K562 (cell line): ENCODE measurements around the gene SPAG17. TPM values are rescaled to one million over a fixed set of nuclear protein-coding genes. Genes with fewer than 3 reads are reported as not detected.

Experiments used
- ATAC-seq: fragments of 200-7000 bp; cut with Tn5 transposase; 3 replicates; pipeline ENCODE4 v1.9.1; 2020; ENCODE audit warnings: moderate library complexity
- BruUV-seq: library from RNA; stranded (reverse); fragments of 400-500 nt; replicated peaks from 2 replicates; lab custom pipeline; 2021; lab: Mats Ljungman, UMichigan
- CTCF ChIA-PET: fragments of 300-600 bp; formaldehyde crosslinking; extraction: SDS; loops from one replicate; lab custom pipeline; 2021; ENCODE audit warnings: low intra/inter-chr PET ratio; lab: Yijun Ruan, JAX
- POLR2A ChIA-PET: fragments of 300-600, 350-650 bp; sonication (Branson Sonifier 250); formaldehyde crosslinking; extraction: SDS; loops from one replicate; lab custom pipeline; 2021; ENCODE audit warnings: antibody characterized with exemption, inconsistent platforms; lab: Yijun Ruan, JAX
- DNase-seq, 4 experiments: peaks; one replicate each; pipeline versions ENCODE4 v3.0.0 to v3.0.0-alpha.2; 2011 to 2018; ENCODE audit warnings: low spot score in 3 of 4, mixed read lengths in 3 of 4; ENCODE audit errors: extremely low read depth in 1 of 4
- FAIRE-seq: peaks from 2 replicates; lab custom pipeline; 2011; peaks lifted over from hg19 to GRCh38; lab: Jason Lieb, UNC
- H2AFZ ChIP-seq: 2 replicates; pipeline ENCODE4 v1.6.0; 2011; ENCODE audit warnings: low read depth, low read length, control low read depth, inconsistent platforms
- H3K27ac ChIP-seq: fragments of 200-600 bp; 3 replicates; pipeline ENCODE4 v1.8.0; 2011; ENCODE audit warnings: low read depth, mild to moderate bottlenecking, control low read depth, inconsistent platforms, low read length, moderate library complexity, mixed read lengths; ENCODE audit errors: extremely low read depth
- H3K27me3 ChIP-seq, 2 experiments: fragments of 300-600 bp in 1 of 2; 2 replicates in 1 of 2; 3 replicates in 1 of 2; pipeline versions ENCODE4 v1.6.0 to v1.8.0; 2011; ENCODE audit warnings: inconsistent platforms in 2 of 2, low read length in 2 of 2, mild to moderate bottlenecking in 1 of 2, mixed read lengths in 1 of 2, moderate library complexity in 1 of 2; ENCODE audit not compliant: control insufficient read depth in 2 of 2, insufficient read depth in 2 of 2
- H3K36me3 ChIP-seq: fragments of 300-600 bp; 3 replicates; pipeline ENCODE4 v1.8.0; 2011; ENCODE audit warnings: mild to moderate bottlenecking, low read length, inconsistent platforms; ENCODE audit not compliant: control insufficient read depth, insufficient read depth
- H3K4me1 ChIP-seq, 2 experiments: fragments of 200-600 bp in 1 of 2; replicated peaks in 1 of 2; 2 replicates in 1 of 2; 3 replicates in 1 of 2; pipeline versions ENCODE4 v1.5.1 to v1.8.0; 2011; ENCODE audit warnings: inconsistent platforms in 2 of 2, low read length in 2 of 2, mild to moderate bottlenecking in 1 of 2, mixed read lengths in 1 of 2, moderate library complexity in 1 of 2; ENCODE audit not compliant: control insufficient read depth in 2 of 2, insufficient read depth in 2 of 2
- H3K4me2 ChIP-seq: 2 replicates; pipeline ENCODE4 v1.6.1; 2011; ENCODE audit warnings: low read length, control low read depth, inconsistent platforms, mixed read lengths; ENCODE audit not compliant: insufficient read depth
- H3K4me3 ChIP-seq: fragments of 200-600 bp; sonication (generic), shearing (Covaris generic); 2 replicates; pipeline ENCODE4 v1.5.1; 2016; ENCODE audit warnings: control low read depth, inconsistent platforms
- H3K79me2 ChIP-seq: fragments of 200-600 bp; 3 replicates; pipeline ENCODE4 v1.8.0; 2011; ENCODE audit warnings: low read length, inconsistent platforms; ENCODE audit not compliant: control insufficient read depth, insufficient read depth
- H3K9ac ChIP-seq, 2 experiments: 2 replicates each; pipeline versions ENCODE4 v1.6.0 to v1.6.1; 2011; ENCODE audit warnings: low read depth in 2 of 2, low read length in 2 of 2, control low read depth in 1 of 2, inconsistent platforms in 1 of 2, mild to moderate bottlenecking in 1 of 2, mixed read lengths in 1 of 2; ENCODE audit not compliant: insufficient read depth in 1 of 2
- H3K9me1 ChIP-seq: one replicate; pipeline ENCODE4 v1.6.0; 2011; ENCODE audit warnings: inconsistent platforms, mild to moderate bottlenecking, low read length, moderate library complexity; ENCODE audit not compliant: control insufficient read depth, insufficient read depth
- H3K9me3 ChIP-seq: replicated peaks from 2 replicates; pipeline ENCODE4 v1.5.1; 2011; ENCODE audit warnings: low read depth, low read length, inconsistent platforms; ENCODE audit not compliant: control insufficient read depth, insufficient read depth
- H4K20me1 ChIP-seq: replicated peaks from 2 replicates; pipeline ENCODE4 v1.6.1; 2011; ENCODE audit warnings: low read length, inconsistent platforms, mixed read lengths; ENCODE audit not compliant: control insufficient read depth, insufficient read depth
- CEBPG ChIP-seq, 3 experiments: fragments of 200-800 bp in 1 of 3; sonication (Bioruptor generic) in 1 of 3; sonication (generic) in 1 of 3; formaldehyde crosslinking in 1 of 3; IDR thresholded peaks in 2 of 3; conservative IDR thresholded peaks in 1 of 3; 2 replicates each; pipeline versions ENCODE4 v1.6.1 to v1.8.0; 2016 to 2022; ENCODE audit warnings: missing compliant biosample characterization in 2 of 3, missing genetic modification characterization in 2 of 3, mild to moderate bottlenecking in 1 of 3, missing genetic modification reagents in 1 of 3
- DDX20 ChIP-seq: fragments of 450-650 bp; IDR thresholded peaks from 2 replicates; pipeline ENCODE4 v1.6.1; 2016; ENCODE audit warnings: missing genetic modification characterization, low read depth, mild to moderate bottlenecking, missing compliant biosample characterization, moderate library complexity
- DIDO1 ChIP-seq: fragments of 450-650 bp; IDR thresholded peaks from 2 replicates; pipeline ENCODE4 v1.6.1; 2016; ENCODE audit warnings: low read depth, missing biosample characterization, missing genetic modification characterization
- FOS ChIP-seq: IDR thresholded peaks from 3 replicates; pipeline ENCODE4 v1.6.1; 2011; ENCODE audit not compliant: insufficient read length; ENCODE audit errors: extremely low read depth
- KAT8 ChIP-seq: fragments of 450-650 bp; IDR thresholded peaks from 2 replicates; pipeline ENCODE4 v1.6.1; 2016; ENCODE audit warnings: low read depth, mild to moderate bottlenecking
- MAFG ChIP-seq: fragments of 450-650 bp; conservative IDR thresholded peaks from 2 replicates; pipeline ENCODE4 v1.6.1; 2016; ENCODE audit warnings: missing genetic modification characterization, missing compliant biosample characterization
- NRF1 ChIP-seq, 2 experiments: fragments of 450-650 bp; IDR thresholded peaks in 1 of 2; conservative IDR thresholded peaks in 1 of 2; 2 replicates each; pipeline ENCODE4 v1.6.1; 2014; ENCODE audit warnings: mild to moderate bottlenecking in 2 of 2
- PHF21A ChIP-seq: fragments of 450-650 bp; IDR thresholded peaks from 2 replicates; pipeline ENCODE4 v1.6.1; 2017; ENCODE audit warnings: low read depth, borderline replicate concordance
- SMARCE1 ChIP-seq: fragments of 450-650 bp; IDR thresholded peaks from 2 replicates; pipeline ENCODE4 v1.7.1; 2016; ENCODE audit warnings: mild to moderate bottlenecking
- SP2 ChIP-seq: IDR thresholded peaks from 2 replicates; pipeline ENCODE4 v1.6.1; 2011; ENCODE audit warnings: mild to moderate bottlenecking, low read depth, low read length, moderate library complexity; ENCODE audit not compliant: poor library complexity, severe bottlenecking; ENCODE audit errors: extremely low read depth
- SREBF2 ChIP-seq: sonication (generic); formaldehyde crosslinking; IDR thresholded peaks from 2 replicates; pipeline ENCODE4 v1.4.0; 2020; ENCODE audit warnings: mild to moderate bottlenecking, missing genetic modification reagents
- TEAD1 ChIP-seq, 2 experiments: fragments of 450-650 bp in 1 of 2; sonication (generic) in 1 of 2; formaldehyde crosslinking; IDR thresholded peaks; 2 replicates each; pipeline versions ENCODE4 v1.4.0 to v1.8.0; 2020 to 2022; ENCODE audit warnings: mild to moderate bottlenecking in 2 of 2, missing genetic modification reagents in 1 of 2
- WGBS: fragments of 100-300 bp; shearing (Covaris generic); methylation state at CpG from one replicate; pipeline ENCODE4 v1.1.6; 2016; ENCODE audit warnings: low coverage, mixed read lengths; ENCODE audit not compliant: insufficient coverage; ENCODE audit errors: missing lambda C conversion rate; 5-methylcytosine and 5-hydroxymethylcytosine counted together
- in situ Hi-C: fragments of 300-500 bp; cut with MboI; formaldehyde crosslinking; loops from 4 replicates; pipeline ENCODE4 v1.15.0; 2018; ENCODE audit warnings: inconsistent platforms, mixed read lengths
- intact Hi-C: fragments of 100-400 bp; cut with micrococcal nuclease; formaldehyde crosslinking; loops from 2 replicates; pipeline ENCODE4 v1.14.2; 2022
- polyA plus RNA-seq, 8 experiments: library from polyadenylated mRNA; depleted of rRNA in 4 of 8; stranded (reverse) in 5 of 8; unstranded in 3 of 8; fragments of >200 nt; fragmentation: Nextera tagmentation in 2 of 8; fragmentation: Illumina TruSeq in 1 of 8; extraction: Ambion mirVana in 2 of 8; extraction: Trizol in 1 of 8; gene quantifications; 2 replicates each; pipeline versions ENCODE4 v1.2.1 to v1.2.3, GENCODE V29; 2011 to 2014; ENCODE audit warnings: inconsistent platforms in 1 of 8, missing spikeins in 1 of 8
- total RNA-seq, 7 experiments: library from RNA; depleted of rRNA in 6 of 7; stranded (reverse); fragments of >200 nt in 6 of 7; fragmentation: Illumina TruSeq in 2 of 7; extraction: Trizol in 2 of 7; gene quantifications; 2 replicates each; pipeline versions ENCODE4 v1.2.1 to v1.2.3, GENCODE V29; 2011 to 2021; ENCODE audit warnings: low replicate concordance in 1 of 7
- TF ChIP-seq, protein P1 (sequence below): sonication (generic); formaldehyde crosslinking; IDR thresholded peaks from 2 replicates; pipeline ENCODE4 v1.8.1; 2023; ENCODE audit warnings: mild to moderate bottlenecking, missing genetic modification reagents
- TF ChIP-seq, protein P2 (sequence below), 2 experiments: IDR thresholded peaks in 1 of 2; conservative IDR thresholded peaks in 1 of 2; 2 replicates each; pipeline ENCODE4 v1.6.1; 2016; ENCODE audit warnings: low read depth in 2 of 2, mild to moderate bottlenecking in 1 of 2, missing compliant biosample characterization in 1 of 2, missing genetic modification characterization in 1 of 2, moderate library complexity in 1 of 2
- TF ChIP-seq, protein P3 (sequence below): sonication (generic); formaldehyde crosslinking; IDR thresholded peaks from 2 replicates; pipeline ENCODE4 v1.8.0; 2022; ENCODE audit warnings: missing genetic modification reagents, mild to moderate bottlenecking, borderline replicate concordance

SPAG17 gene
- total and polyA plus RNA-seq, 9 of the 15 experiments (the other 6 are each of a cell fraction or from before 2014, with no cell fraction given): 0.07 to 2.1 (median 1.5) TPM

DNA sequence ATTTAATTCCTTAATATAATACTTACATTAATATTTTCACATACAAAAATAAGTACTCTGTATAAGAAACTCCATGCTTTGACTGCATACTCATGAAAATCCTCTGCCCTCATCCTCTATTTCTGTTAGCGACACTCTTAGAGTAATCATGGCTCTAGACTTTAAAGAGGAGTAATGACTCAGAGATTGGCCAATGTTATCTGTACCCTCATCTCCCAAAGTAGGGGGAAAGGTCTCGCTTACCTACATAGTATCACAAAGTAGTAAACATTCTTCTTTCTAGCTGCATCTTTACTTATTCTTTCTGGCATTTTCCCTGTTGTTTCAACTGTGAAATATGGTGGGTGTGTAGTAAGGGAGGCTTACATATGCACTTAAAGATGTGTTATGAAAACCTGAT is 29.8 kb upstream of the SPAG17 start (continued):
- TF ChIP-seq, protein P1, sequence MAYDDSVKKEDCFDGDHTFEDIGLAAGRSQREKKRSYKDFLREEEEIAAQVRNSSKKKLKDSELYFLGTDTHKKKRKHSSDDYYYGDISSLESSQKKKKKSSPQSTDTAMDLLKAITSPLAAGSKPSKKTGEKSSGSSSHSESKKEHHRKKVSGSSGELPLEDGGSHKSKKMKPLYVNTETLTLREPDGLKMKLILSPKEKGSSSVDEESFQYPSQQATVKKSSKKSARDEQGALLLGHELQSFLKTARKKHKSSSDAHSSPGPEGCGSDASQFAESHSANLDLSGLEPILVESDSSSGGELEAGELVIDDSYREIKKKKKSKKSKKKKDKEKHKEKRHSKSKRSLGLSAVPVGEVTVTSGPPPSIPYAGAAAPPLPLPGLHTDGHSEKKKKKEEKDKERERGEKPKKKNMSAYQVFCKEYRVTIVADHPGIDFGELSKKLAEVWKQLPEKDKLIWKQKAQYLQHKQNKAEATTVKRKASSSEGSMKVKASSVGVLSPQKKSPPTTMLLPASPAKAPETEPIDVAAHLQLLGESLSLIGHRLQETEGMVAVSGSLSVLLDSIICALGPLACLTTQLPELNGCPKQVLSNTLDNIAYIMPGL (CRISPR knock-in tag): no peak
- no peak for TF ChIP-seq SMARCE1

DNA sequence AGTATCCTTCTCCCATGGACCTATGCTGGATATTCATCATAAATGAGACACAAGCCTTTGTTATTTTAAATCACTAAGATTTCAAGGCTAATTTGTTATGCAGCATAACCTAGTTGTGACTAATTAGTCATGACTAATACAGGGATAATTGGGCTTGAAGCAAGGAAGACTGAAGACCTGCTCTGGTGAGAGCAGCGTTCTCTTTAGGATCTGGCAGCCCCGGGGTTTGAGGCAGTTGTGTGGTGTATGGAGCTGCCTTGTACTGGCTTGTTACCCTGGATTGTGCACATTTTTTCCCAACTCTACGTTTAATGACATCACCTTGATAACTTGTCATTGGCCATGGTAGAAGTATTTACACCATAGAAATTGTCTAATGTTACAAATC is 25.7 kb upstream of the SPAG17 start:
- Histone ChIP-seq H3K4me3 (no peak overlapping the region), H3K4me2 (no peak overlapping the region), H4K20me1 (no peaks in the 10 kb centered on the region), H3K4me1 (no peaks in the 10 kb centered on the region), H3K9me3 (no peaks in the 10 kb centered on the region), H3K36me3 (no peaks in the 10 kb centered on the region), H3K27me3 (no peaks in the 10 kb centered on the region), H3K27ac (no peak overlapping the region), H3K9me1 (no peaks in the 10 kb centered on the region), H2AFZ (no peak overlapping the region), H3K79me2 (no peaks in the 10 kb centered on the region), H3K9ac (no peak overlapping the region)
- in situ Hi-C loops (no loop called here), intact Hi-C loops (no loop called here)
- ChIA-PET CTCF (no interaction called here), POLR2A (no interaction called here)
- FAIRE-seq: no peak
- no peak for ATAC-seq
- DNase-seq: no peak
- BruUV-seq: no TSS peak
- 0% methylated on average over 3 of the region's 3 CpGs for WGBS
- no peak for TF ChIP-seq NRF1 (conservative IDR thresholded peaks at IDR 0.05 in 1 of 2, IDR thresholded peaks at IDR 0.05 in 1 of 2)
- no peak for TF ChIP-seq TEAD1 (CRISPR knock-in tag; IDR thresholded peaks at IDR 0.05)
- no peak for TF ChIP-seq SREBF2 (CRISPR knock-in tag)
- no peak for TF ChIP-seq DIDO1 (tag)
- TF ChIP-seq, protein P2, sequence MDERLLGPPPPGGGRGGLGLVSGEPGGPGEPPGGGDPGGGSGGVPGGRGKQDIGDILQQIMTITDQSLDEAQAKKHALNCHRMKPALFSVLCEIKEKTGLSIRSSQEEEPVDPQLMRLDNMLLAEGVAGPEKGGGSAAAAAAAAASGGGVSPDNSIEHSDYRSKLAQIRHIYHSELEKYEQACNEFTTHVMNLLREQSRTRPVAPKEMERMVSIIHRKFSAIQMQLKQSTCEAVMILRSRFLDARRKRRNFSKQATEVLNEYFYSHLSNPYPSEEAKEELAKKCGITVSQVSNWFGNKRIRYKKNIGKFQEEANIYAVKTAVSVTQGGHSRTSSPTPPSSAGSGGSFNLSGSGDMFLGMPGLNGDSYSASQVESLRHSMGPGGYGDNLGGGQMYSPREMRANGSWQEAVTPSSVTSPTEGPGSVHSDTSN (CRISPR knock-in tag; IDR thresholded peaks at IDR 0.05; ENCODE audit: low read depth): no peak
- TF ChIP-seq, protein P2 (tag; conservative IDR thresholded peaks at IDR 0.05; ENCODE audit: low read depth): no peak
- TF ChIP-seq MAFG (tag): no peak
- TF ChIP-seq PHF21A: no peak
- no peak for TF ChIP-seq DDX20
- TF ChIP-seq KAT8: no peak
- TF ChIP-seq, protein P3, sequence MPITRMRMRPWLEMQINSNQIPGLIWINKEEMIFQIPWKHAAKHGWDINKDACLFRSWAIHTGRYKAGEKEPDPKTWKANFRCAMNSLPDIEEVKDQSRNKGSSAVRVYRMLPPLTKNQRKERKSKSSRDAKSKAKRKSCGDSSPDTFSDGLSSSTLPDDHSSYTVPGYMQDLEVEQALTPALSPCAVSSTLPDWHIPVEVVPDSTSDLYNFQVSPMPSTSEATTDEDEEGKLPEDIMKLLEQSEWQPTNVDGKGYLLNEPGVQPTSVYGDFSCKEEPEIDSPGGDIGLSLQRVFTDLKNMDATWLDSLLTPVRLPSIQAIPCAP (CRISPR knock-in tag): no peak
- no peak for TF ChIP-seq CEBPG (CRISPR knock-in tag; IDR thresholded peaks at IDR 0.05)
- TF ChIP-seq CEBPG (tag; conservative IDR thresholded peaks at IDR 0.05 in 1 of 2, IDR thresholded peaks at IDR 0.05 in 1 of 2): no peak
- no peak for TF ChIP-seq SP2
- no peak for TF ChIP-seq FOS
